COLO668 (cell line): ENCODE measurements around the gene DUOX1.

Experiments used
- DNase-seq: peaks from one replicate; lab custom pipeline; 2025; ENCODE audit not compliant: unreplicated experiment; lab: John Stamatoyannopoulos, UW

DUOX1 gene

DNA sequence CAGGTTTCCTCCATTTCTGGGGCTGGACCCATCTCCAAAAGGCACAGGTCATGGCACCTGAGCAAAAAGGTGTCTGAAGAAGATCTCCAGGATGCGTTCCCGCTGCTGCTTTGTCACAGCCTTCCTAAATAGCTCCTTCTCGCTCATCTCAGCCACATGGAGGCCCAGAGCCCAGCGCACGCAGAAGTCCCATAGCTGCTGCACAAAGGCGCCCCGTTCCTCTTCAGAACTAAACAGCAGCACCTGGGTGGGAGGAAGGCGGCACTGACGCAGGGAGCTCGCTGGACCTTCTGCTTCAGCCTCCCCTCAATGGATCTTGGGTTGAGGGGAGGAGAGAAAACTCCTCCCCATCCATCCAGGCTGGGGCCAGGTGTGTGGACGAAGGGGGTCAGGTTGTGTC lies 24.2 kb upstream of the DUOX1 start:
- no peak for DNase-seq

- DNase-seq, result no peak
These were observed 23.6 kb upstream of the DUOX1 start for GRCh38 chr15:45106002-45106790.

DNA sequence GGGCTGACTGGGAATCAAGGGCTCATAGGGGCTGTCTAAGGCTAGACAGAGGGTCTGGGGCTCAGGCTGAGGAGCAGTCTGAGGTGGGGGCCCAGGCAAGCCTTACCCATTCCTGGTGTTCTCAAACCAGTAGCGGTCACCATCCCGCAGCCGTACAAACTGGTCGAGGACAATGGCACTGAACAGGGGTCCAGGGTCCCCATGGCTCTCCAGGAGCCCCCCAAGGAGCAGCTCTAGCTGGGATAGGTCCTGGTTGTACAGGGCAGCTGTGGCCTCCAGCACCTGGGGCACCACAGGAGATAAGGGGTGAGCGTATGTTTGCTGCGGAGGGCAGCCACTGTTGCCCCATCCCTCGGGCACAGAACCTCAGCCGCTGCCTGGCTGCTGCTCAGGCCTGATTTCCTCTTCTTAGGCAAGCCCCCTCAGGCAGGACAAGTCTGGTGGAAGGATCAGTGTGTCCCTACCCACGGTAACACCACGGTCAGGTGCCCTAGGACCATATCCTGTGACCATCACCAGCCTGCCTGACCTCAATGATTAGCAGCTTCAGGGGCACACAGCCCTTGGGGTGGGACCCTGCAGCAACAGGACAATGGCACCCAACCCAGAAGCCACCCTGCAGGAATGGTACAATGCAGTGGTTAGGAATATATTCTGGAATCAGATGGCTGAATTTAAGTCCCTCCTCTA lies 21.7 kb upstream of the DUOX1 start:
- no peak for DNase-seq

DNA sequence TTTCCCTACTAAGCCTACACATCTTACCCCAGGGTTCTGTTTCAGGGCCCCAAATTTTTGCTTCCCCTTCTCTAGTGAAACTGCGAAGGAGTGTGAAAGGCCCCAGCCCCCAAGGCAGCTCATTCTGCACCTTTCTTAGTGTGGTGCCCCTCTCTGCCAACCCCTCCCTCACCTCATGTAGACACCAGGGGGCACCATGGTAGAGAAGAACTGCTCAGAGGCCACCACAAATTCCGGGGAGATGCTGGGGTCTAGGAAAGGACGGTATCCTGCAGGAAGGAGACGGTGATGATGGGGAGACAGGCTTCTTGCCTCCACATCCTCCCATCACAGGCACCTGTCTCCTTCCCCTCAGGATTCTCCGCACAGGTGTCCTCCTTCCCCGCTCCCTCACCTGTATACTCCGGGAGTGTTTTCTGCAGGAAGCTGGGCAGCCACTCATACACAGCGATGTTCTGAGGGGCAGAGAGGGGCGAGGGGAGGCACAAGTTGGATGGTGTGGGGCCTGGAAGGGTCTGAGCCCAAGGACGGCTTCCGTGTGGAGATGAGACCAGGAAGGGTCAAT lies 19.5 kb upstream of the DUOX1 start:
- DNase-seq, result no peak

- DNase-seq, result no peak
These were observed 18.2 kb upstream of the DUOX1 start for GRCh38 chr15:45111390-45112142.

DNA sequence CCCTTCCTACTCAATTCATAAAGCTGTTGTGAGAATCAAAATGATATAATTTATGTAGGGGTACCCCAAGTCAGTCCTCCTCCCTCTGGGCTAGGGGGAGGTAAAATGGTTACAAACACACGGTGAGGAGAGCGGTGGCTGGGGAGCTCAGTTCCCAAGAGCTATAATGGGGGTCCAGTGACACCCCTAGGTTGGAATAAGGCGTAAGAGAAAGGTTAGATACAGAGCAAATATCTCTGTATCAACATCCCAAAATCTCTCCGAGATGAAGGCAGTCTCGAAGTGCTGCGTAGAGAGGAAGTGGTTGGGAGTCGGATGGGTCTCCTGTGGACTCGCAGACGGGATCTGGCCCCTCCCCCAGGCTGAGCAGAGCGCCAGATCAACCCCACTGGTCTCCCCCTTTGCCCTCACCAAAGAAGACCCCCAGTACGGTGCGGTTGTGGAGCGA lies 17.6 kb upstream of the DUOX1 start:
- DNase-seq, result no peak

DNA sequence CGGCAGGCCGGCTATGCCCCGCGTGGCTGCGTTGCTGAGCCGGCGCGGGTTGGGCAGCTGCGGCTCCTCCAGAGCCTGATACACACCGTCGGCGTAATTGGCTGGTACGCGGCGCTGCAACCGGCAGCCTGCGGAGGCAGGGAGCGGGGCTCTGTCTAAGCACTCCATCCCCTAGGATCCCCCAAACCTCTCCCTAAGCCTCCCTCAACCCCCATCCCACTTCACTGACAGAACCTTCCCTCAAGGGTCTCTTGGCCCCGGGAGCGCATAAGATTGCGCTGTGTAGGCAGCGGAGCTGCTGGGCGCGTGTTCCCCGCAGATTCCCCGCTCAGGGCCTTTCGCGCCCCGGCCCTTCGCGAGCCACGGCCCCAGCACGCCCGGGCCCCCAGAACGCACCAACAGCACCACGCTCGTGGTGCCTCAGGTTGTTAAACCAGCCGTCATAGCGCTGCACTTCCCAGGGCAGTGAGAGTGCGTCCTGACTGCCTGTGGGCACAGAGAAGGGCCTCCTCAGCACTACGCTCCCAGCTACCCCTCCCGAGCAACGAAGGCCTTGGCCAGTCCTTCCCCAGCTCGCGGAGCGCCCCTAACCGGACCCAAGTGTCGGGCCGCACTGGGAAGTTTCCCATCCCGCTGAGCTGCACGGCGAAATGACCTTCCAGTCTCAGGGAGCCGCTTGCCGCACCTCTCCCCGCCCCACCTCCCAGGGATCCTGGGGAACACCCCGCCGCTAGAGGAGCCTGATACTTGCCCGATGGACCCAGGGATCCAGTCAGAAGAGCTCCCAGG lies 17.0 kb upstream of the DUOX1 start:
- DNase-seq, result no peak

- no peak for DNase-seq
These were observed 16.3 kb upstream of the DUOX1 start for GRCh38 chr15:45113380-45113990.

GRCh38 chr15:45114076-45114750 lies 15.6 kb upstream of the DUOX1 start, which contains the start of the genes DUOX2 and DUOXA2:
DUOX2 (minus strand) TSS chr15:45114172; CDS start chr15:45113411, 761 bp downstream.
DUOXA2 (plus strand) TSS chr15:45114326; CDS start chr15:45114606, 280 bp downstream.
- DNase-seq, result peak; percentile 11

- DNase-seq, result no peak
These were observed 15.1 kb upstream of the DUOX1 start for GRCh38 chr15:45114751-45115085.

DNA sequence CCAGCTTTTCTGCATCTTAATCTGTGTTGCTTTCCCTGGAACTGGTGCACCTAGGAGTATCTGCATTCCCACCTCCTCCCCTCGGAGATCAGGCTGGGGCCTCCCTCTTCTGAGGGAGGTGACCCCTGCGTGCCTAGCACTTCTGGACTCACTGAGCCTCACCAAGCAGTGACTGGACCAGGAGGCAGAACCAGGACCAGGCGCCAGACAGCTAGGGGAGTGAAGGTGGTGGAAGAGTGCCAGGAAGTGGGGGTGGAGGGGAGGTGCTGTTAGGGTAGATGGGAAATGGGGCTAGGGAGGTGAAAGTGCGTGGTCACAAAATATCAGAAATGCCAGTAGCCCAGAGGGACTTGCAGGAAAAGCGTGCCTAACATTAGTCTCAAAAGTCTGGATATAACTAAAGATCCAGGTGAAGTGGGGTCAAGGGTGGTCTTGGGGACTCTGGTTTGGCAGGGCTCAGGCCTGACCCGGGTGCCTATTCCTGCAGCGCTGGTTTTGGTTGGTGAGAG lies 14.4 kb upstream of the DUOX1 start:
- no peak for DNase-seq

- DNase-seq, result no peak
These were observed 13.8 kb upstream of the DUOX1 start for GRCh38 chr15:45116006-45116481.

DNA sequence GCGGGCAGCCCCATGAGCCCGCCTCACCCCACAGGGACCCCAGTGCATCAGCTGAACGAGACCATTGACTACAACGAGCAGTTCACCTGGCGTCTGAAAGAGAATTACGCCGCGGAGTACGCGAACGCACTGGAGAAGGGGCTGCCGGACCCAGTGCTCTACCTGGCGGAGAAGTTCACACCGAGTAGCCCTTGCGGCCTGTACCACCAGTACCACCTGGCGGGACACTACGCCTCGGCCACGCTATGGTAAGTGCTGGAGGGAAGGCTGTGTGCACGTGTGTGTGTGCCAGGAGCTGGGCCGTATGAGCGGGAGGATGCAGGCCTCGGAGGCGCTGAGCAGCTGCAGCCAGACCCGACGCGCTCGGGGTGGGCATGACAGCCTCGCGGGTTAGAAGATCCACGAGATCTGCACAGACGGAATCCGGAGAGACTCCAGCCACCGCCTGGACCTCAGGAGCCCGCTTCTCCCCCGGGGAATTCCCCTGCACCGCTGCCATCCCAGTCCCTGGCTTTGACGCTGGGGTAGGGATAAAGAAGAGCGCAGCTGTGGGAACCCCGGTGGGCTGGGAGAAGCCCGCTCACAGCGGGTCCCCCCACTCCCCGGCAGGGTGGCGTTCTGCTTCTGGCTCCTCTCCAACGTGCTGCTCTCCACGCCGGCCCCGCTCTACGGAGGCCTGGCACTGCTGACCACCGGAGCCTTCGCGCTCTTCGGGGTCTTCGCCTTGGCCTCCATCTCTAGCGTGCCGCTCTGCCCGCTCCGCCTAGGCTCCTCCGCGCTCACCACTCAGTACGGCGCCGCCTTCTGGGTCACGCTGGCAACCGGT lies 13.1 kb upstream of the DUOX1 start:
- no peak for DNase-seq

GRCh38 chr15:45117308-45118130 lies 12.3 kb upstream of the DUOX1 start:
- no peak for DNase-seq

DNA sequence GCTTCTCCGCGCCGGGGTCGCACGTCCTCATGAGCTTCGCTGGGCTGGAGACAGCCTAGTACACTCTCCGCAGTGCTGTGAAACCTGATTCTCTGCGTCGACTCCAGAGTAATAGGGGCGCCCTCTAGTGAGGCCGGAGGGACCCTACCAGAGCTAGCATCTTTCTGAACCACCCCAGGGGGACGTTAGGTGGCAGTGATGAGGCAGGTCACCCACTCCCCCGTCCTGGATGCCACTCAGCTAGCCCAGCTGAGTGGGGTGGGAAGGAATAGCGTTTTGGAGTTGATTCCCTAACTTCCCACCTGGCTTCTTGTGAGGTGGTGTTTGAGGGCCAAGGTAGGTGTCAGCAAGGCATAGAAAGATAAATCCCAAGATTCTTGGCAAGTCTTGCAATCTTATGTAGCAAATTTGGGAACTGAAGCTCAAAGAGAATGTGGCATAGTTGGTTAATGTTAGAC lies 11.6 kb upstream of the DUOX1 start:
- DNase-seq, result peak; percentile 85

DNA sequence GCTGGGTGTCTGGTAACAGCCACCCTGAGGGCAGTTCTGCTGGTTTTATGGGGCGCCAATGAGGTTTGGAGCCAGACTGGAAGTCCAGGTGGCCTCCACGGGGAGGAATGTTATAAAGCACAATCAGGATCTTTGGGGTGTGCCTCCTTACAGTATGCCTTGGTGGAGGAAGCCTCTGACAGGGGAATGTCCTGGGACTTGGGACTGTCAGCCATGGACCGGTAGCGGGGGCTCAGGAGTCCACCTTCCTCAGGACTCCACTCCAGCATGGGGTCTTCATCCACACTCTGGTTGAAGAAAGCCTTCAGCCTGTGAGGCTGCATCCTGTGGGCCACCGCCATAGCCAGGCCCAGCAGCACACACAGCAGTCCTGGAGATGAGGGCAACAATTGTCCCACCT lies 10.8 kb upstream of the DUOX1 start:
- DNase-seq, result no peak
